ENCODE measurements around the gene ZNF496. TPM values are rescaled to one million over a fixed set of nuclear protein-coding genes. Genes with fewer than 3 reads are reported as not detected.

ZNF496 gene
- total and polyA plus RNA-seq, 9 of the 15 experiments (the other 6 are each of a cell fraction or from before 2014, with no cell fraction given): 4.3 to 54.0 (median 31.3) TPM

- ChIA-PET POLR2A (interaction anchor here (0.7 to 2.1 kb wide), 3 partner anchors 8 to 42 kb away, joined by 3 to 7 read pairs (median 4); no protein-coding TSS in a partner anchor), CTCF (ENCODE audit: low intra/inter-chr PET ratio) (no interaction called here)
- WGBS (ENCODE audit: insufficient coverage, low coverage, missing lambda C conversion rate): 51% methylated on average over 11 of the region's 11 CpGs
- Histone ChIP-seq H3K27ac (ENCODE audit: extremely low read depth, low read depth, low read length) (no peak overlapping the region), H3K4me1 (replicated peaks in 1 of 2; ENCODE audit: control insufficient read depth in 2 of 2, insufficient read depth in 2 of 2, low read length in 2 of 2) (peaks cover 49 to 66% of the 10 kb centered on the region in 2 experiments), H4K20me1 (replicated peaks; ENCODE audit: control insufficient read depth, insufficient read depth, low read length) (peaks cover 26% of the 10 kb centered on the region), H3K36me3 (ENCODE audit: control insufficient read depth, insufficient read depth, low read length) (peaks cover 51% of the 10 kb centered on the region), H3K79me2 (ENCODE audit: control insufficient read depth, insufficient read depth, low read length) (peaks cover 84% of the 10 kb centered on the region), H3K9ac (ENCODE audit: insufficient read depth in 1 of 2, low read depth in 2 of 2, low read length in 2 of 2) (peak overlapping the region in 1 of 2 experiments; percentile 99; a peak in 1 of 4 replicates), H3K9me1 (ENCODE audit: control insufficient read depth, insufficient read depth, low read length) (peaks cover 17% of the 10 kb centered on the region), H3K4me2 (ENCODE audit: insufficient read depth, low read length) (peak overlapping the region; percentile 95), H2AFZ (ENCODE audit: low read depth, low read length) (no peak overlapping the region), H3K4me3 (no peak overlapping the region), H3K9me3 (replicated peaks; ENCODE audit: control insufficient read depth, insufficient read depth, low read depth, low read length) (no peaks in the 10 kb centered on the region), H3K27me3 (ENCODE audit: control insufficient read depth in 2 of 2, insufficient read depth in 2 of 2, low read length in 2 of 2) (no peaks in the 10 kb centered on the region)
- BruUV-seq (replicated peaks): no TSS peak
- intact Hi-C loops (cut with micrococcal nuclease): loop anchor here (2.0 kb wide), 1 partner anchor 38 kb away; no protein-coding TSS in a partner anchor
- in situ Hi-C loops (cut with MboI): no loop called here
- FAIRE-seq: peak; percentile 54
- no peak for ATAC-seq
- DNase-seq (ENCODE audit: extremely low read depth in 1 of 4, low spot score in 3 of 4): peak in 1 of 4 experiments; percentile 20
- peak; percentile 45 for TF ChIP-seq ZFX (CRISPR knock-in tag; IDR thresholded peaks at IDR 0.05)
- TF ChIP-seq ZNF766 (CRISPR knock-in tag; conservative IDR thresholded peaks at IDR 0.05): peak; percentile 56; the same call in 1 of the 2 replicates
- 0 out of 2 replicates have a peak, but pooled peaks have one; percentile 13 for TF ChIP-seq SUPT5H (IDR thresholded peaks at IDR 0.05)
- no peak for TF ChIP-seq KDM1A (IDR thresholded peaks at IDR 0.05)
- TF ChIP-seq, protein P1, sequence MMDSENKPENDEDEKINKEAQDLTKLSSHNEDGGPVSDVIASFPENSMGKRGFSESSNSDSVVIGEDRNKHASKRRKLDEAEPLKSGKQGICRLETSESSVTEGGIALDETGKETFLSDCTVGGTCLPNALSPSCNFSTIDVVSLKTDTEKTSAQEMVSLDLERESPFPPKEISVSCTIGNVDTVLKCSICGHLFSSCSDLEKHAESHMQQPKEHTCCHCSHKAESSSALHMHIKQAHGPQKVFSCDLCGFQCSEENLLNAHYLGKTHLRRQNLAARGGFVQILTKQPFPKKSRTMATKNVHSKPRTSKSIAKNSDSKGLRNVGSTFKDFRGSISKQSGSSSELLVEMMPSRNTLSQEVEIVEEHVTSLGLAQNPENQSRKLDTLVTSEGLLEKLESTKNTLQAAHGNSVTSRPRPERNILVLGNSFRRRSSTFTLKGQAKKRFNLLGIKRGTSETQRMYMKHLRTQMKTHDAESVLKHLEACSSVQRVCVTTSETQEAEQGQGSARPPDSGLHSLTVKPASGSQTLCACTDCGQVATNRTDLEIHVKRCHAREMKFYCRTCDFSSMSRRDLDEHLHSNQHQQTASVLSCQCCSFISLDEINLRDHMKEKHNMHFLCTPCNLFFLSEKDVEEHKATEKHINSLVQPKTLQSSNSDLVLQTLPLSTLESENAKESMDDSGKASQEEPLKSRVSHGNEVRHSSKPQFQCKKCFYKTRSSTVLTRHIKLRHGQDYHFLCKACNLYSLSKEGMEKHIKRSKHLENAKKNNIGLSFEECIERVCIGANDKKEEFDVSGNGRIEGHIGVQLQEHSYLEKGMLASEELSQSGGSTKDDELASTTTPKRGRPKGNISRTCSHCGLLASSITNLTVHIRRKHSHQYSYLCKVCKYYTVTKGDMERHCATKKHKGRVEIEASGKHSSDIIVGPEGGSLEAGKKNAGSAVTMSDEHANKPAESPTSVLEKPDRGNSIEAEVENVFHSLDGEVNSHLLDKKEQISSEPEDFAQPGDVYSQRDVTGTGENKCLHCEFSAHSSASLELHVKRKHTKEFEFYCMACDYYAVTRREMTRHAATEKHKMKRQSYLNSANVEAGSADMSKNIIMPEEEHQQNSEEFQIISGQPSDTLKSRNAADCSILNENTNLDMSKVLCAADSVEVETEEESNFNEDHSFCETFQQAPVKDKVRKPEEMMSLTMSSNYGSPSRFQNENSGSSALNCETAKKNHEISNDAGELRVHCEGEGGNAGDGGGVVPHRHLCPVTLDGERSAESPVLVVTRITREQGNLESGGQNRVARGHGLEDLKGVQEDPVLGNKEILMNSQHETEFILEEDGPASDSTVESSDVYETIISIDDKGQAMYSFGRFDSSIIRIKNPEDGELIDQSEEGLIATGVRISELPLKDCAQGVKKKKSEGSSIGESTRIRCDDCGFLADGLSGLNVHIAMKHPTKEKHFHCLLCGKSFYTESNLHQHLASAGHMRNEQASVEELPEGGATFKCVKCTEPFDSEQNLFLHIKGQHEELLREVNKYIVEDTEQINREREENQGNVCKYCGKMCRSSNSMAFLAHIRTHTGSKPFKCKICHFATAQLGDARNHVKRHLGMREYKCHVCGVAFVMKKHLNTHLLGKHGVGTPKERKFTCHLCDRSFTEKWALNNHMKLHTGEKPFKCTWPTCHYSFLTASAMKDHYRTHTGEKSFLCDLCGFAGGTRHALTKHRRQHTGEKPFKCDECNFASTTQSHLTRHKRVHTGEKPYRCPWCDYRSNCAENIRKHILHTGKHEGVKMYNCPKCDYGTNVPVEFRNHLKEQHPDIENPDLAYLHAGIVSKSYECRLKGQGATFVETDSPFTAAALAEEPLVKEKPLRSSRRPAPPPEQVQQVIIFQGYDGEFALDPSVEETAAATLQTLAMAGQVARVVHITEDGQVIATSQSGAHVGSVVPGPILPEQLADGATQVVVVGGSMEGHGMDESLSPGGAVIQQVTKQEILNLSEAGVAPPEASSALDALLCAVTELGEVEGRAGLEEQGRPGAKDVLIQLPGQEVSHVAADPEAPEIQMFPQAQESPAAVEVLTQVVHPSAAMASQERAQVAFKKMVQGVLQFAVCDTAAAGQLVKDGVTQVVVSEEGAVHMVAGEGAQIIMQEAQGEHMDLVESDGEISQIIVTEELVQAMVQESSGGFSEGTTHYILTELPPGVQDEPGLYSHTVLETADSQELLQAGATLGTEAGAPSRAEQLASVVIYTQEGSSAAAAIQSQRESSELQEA (IDR thresholded peaks at IDR 0.05; ENCODE audit: low read depth): no peak
- peak; percentile 26; the same call in 1 of the 2 replicates for TF ChIP-seq VEZF1 (CRISPR knock-in tag; IDR thresholded peaks at IDR 0.05)
- TF ChIP-seq ELF4 (CRISPR knock-in tag; IDR thresholded peaks at IDR 0.05): peak; percentile 6; the same call in 1 of the 2 replicates
- TF ChIP-seq SMARCB1 (IDR thresholded peaks at IDR 0.05; ENCODE audit: insufficient read length, low read depth): no peak
- 0 out of 2 replicates have a peak, but pooled peaks have one; percentile 49 for TF ChIP-seq POLR2AphosphoS2 (IDR thresholded peaks at IDR 0.05; ENCODE audit: low read length)
- peak in 1 of 2 experiments; percentile 41; a peak in 1 of 4 replicates for TF ChIP-seq TEAD1 (CRISPR knock-in tag; IDR thresholded peaks at IDR 0.05)
Observed at GRCh38 chr1:247334378-247335133, 2.9 kb upstream of the ZNF496 start.
